GM12891 (cell line): Measurements from ENCODE around the gene NFIX.

Experiments
- PAX5 ChIP-seq: IDR thresholded peaks from 2 replicates; pipeline ENCODE4 v1.6.1; 2011; ENCODE audit warnings: low read length, moderate library complexity, mild to moderate bottlenecking; ENCODE audit not compliant: insufficient read depth, severe bottlenecking
- POLR2A ChIP-seq: IDR thresholded peaks from 2 replicates; pipeline ENCODE4 v1.6.1; 2011; ENCODE audit warnings: low read depth, low read length, control low read depth
- POLR2AphosphoS5 ChIP-seq: IDR thresholded peaks from 2 replicates; pipeline ENCODE4 v1.6.1; 2011; ENCODE audit warnings: low read depth, low read length, control low read depth
- POU2F2 ChIP-seq: IDR thresholded peaks from 2 replicates; pipeline ENCODE4 v1.6.1; 2011; ENCODE audit warnings: low read depth, mild to moderate bottlenecking, control low read depth, low read length, moderate library complexity
- SPI1 ChIP-seq: IDR thresholded peaks from 2 replicates; pipeline ENCODE4 v1.6.1; 2011; ENCODE audit warnings: low read depth, low read length, control low read depth
- TAF1 ChIP-seq: IDR thresholded peaks from 2 replicates; pipeline ENCODE4 v1.6.1; 2011; ENCODE audit warnings: low read depth, low read length, control low read depth

GRCh38 chr19:13101590-13102415 lies 106.5 kb downstream of the NFIX start:
- no peak for TF ChIP-seq POLR2A
- TF ChIP-seq TAF1: no peak
- no peak for TF ChIP-seq POLR2AphosphoS5
- no peak for TF ChIP-seq SPI1
- TF ChIP-seq PAX5: no peak
- TF ChIP-seq POU2F2: no peak
